PC-3 (cell line): ENCODE data around the gene SLC38A9.

Experiments used
- EZH2phosphoT487 ChIP-seq: fragments of 300-600 bp; sonication (generic); IDR thresholded peaks from 2 replicates; pipeline ENCODE4 v1.6.1; 2018; ENCODE audit warnings: mild to moderate bottlenecking, antibody characterized with exemption, low read length, borderline replicate concordance
- TF ChIP-seq, protein P1 (sequence below): fragments of 300-600 bp; sonication (generic); conservative IDR thresholded peaks from 2 replicates; pipeline ENCODE4 v1.5.1; 2017; ENCODE audit warnings: antibody characterized with exemption, low read depth, mild to moderate bottlenecking, low read length

DNA sequence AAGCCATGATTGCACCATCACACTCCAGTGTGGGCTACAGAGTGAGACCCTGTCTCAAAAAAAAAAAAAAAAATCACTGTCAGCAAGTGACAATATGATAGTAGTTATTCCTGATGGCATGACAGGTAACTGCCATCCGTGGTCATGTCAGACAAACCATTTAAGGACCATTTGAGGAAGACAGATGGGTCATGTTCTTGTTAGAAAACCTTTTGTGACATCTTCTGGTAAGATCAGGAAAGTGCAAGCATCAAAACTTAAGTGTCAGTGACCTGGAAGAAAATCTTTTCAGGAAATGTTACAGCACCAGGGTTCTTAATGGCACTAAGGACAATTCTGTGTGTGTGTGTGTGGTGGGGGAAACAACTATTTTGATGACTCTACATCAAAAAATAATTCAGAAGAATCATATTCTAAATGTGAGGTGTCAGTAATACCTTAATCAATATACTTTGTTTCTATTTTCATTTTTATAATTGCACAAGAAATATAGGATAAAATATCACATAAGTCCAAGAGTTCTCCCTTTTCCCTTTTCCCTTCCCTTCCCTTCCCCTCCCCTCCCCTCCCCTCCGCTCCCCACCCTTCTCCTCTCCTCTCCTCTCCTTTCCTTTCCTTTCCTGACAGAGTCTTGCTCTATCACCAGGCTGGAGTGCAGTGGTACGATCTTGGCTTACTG is 17.8 kb downstream of the SLC38A9 start:
- TF ChIP-seq, protein P1, sequence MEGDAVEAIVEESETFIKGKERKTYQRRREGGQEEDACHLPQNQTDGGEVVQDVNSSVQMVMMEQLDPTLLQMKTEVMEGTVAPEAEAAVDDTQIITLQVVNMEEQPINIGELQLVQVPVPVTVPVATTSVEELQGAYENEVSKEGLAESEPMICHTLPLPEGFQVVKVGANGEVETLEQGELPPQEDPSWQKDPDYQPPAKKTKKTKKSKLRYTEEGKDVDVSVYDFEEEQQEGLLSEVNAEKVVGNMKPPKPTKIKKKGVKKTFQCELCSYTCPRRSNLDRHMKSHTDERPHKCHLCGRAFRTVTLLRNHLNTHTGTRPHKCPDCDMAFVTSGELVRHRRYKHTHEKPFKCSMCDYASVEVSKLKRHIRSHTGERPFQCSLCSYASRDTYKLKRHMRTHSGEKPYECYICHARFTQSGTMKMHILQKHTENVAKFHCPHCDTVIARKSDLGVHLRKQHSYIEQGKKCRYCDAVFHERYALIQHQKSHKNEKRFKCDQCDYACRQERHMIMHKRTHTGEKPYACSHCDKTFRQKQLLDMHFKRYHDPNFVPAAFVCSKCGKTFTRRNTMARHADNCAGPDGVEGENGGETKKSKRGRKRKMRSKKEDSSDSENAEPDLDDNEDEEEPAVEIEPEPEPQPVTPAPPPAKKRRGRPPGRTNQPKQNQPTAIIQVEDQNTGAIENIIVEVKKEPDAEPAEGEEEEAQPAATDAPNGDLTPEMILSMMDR = peak; percentile 56
- no peak for TF ChIP-seq EZH2phosphoT487
